ENCODE measurements around the gene BRAF.
A peak's percentile ranks its signal among the peaks of the same experiment; 100 is the strongest.
"Not testable (repeated sequence)": the region's sequence is repeated elsewhere in the genome, so short reads cannot be mapped to it uniquely, and the experiment has no call there.

BRAF gene

DNA sequence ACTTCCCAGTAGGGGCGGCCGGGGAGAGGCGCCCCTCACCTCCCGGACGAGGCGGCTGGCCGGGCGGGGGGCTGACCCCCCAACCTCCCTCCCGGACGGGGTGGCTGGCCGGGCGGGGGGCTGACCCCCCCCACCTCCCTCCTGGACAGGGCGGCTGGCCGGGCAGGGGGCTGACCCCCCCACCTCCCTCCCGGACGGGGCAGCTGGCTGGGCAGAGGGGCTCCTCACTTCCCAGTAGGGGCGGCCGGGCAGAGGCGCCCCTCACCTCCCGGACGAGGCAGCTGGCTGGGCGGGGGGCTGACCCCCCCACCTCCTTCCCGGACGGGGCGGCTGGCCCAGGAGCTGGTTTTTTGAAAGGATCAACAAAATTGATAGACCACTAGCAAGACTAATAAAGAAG, 161.6 kb downstream of the BRAF start:
- DNase-seq = not testable (repeated sequence)

GRCh38 chr7:140761375-140761774, 163.4 kb downstream of the BRAF start:
- DNase-seq = not testable (repeated sequence)

DNA sequence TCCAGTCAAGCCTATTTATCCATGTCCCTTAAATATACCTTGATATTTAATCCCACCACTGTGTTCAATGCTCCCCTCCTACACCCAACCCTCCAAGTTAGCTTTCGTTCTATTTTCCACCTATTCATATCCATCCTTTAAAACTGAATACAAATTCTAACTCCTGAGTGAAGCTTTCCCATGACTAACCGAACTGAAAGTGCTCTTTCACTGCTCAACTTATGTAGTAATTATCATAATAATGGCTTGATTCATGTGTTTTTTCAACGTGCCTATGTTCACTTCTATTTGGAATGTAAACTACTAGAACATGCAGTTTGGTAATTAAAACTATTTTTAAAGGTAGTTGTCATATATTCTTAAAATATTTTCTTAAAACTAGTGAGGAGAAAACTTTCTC, 170.2 kb downstream of the BRAF start:
- no peak for DNase-seq

- DNase-seq = peak; percentile 33
Measured at GRCh38 chr7:140752533-140752932, 172.2 kb downstream of the BRAF start.

DNA sequence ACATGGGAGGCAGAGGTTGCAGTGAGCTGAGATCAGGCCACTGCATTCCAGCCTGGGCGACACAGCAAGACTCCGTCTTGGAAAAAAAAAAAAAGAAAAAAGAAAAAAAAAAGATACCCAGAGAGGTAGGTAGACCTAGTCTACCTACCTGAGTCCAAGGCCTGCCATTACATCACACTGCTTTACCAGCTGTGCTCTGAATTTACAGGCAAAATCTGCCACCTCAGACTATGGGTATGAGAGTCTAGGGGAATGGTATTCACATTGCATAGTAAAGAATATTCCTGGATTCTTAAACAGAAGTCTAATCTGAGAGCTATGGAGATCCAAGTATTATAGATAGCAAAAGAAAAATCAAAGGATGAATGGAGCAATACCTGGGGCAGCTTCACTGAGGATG, 178.0 kb downstream of the BRAF start:
- no peak for DNase-seq

DNA sequence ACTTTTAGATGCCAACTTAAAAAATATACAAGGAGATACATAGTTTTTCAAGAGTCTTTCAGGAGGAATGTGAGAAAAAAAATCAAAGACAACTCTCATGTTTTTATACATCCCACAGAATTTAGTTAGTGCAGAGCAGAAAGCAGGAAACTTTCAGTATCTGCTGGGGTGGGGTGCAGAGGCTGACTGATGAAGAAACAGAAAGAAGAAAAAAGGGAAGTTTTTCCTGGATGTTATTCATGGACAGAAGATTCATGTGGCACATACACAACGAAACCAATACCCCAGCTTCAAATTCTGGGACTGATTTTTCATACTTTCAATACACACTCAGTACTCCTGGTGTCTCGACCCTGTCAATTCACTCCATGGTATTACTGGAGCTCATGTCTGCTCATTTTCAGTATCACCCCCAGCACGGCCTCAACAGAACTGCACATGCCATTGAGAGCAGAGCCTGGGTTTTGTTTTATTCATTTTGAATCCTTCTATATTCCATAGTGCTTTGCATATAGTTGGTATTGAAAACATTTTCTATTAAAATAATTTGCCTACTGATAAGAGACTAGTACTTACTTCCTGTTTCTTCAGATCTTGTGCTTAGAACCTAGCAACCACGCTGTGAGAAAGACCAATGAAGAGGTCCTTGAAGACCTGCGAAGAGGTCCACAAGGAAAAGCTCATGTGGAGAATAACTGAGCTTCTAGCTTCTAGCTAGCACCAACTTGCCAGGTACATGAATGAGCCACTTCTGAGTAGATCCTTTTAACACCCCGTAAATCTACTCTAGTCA, 179.3 kb downstream of the BRAF start:
- peak; percentile 84 for DNase-seq

- no peak for DNase-seq
Measured at GRCh38 chr7:140744005-140744404, 180.7 kb downstream of the BRAF start.

GRCh38 chr7:140743255-140743654, 181.5 kb downstream of the BRAF start:
- not testable (repeated sequence) for DNase-seq

DNA sequence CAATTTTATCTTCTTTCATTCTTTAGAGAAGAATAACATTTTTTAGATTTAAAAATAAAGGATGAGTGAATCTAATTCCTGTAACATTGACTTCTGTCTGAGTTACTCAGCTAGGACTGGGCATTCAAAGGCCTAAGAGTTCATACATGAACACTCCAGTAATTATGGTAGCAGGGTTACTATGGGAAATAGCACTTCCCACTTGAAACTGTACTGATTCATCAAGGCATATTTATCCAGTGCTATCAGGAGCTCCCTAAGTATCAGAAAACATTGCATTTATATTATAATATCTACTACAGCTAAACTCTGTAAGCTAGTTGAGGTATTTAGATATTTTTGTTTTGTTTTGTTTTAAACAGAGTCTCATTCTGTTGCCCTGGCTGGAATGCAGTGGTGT, 186.4 kb downstream of the BRAF start:
- no peak for DNase-seq

DNA sequence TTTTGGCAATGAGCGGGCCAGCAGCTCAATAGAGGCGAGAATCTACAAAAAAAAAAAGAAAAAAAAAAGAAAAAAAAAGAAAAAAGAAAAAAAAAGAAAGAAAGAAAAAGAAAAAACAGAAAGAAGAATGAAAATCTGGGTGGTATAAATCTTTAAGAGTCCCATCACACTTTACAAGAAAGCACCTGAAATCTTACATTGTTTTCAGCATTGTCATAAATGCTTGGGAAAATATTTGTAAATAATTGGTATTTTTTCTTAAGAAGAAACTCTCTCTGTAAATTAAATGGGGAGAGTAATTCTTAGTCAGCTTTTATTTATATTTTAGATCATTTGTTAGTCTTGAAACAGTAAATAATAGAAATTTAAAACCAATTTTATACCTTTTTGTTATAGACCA, 190.0 kb downstream of the BRAF start:
- DNase-seq = no peak

GRCh38 chr7:140734096-140734495, 190.6 kb downstream of the BRAF start:
- DNase-seq = no peak

DNA sequence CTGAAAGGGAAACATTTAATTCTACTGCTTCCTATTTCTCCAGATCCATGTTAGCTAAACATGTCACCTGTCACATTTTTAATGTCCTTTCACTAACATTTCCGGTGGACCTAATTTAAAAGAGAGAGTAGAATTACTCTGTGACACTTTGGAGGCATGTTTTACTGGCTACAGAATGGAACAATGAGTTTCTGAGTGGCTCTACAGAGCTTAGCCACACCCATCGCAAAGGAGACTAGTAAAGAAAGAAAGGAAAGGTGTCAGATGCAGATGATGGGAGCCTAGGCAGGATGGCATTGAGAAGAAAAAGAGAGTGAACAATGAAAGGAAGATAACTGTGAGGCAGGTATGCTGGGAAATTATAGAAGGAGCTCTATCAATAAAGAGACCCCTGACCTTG, 192.3 kb downstream of the BRAF start:
- DNase-seq = no peak

GRCh38 chr7:140726281-140726680, 198.4 kb downstream of the BRAF start:
- DNase-seq = peak; percentile 24

DNA sequence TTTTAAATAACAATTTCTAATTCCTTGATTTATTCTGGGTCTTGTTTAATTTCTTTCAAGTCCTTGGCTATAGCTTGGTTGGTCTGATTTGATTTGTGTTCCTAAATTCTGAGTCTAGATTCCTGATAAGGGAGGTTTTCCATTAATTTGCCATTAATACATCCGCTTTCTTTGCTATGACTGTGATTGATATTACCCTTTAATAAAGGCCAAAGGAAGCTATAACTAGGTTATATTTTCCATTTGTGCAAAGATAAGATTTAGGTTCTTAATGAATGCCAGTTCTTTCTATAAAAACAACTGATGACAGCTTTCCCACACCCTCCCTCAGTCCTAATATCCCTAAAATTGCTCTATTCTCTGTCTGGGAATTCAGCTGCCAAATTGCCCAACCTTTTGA, 200.0 kb downstream of the BRAF start:
- no peak for DNase-seq

GRCh38 chr7:140723574-140723973, 201.2 kb downstream of the BRAF start:
- DNase-seq = no peak

- DNase-seq = no peak
Measured at GRCh38 chr7:140723006-140723405, 201.7 kb downstream of the BRAF start.

DNA sequence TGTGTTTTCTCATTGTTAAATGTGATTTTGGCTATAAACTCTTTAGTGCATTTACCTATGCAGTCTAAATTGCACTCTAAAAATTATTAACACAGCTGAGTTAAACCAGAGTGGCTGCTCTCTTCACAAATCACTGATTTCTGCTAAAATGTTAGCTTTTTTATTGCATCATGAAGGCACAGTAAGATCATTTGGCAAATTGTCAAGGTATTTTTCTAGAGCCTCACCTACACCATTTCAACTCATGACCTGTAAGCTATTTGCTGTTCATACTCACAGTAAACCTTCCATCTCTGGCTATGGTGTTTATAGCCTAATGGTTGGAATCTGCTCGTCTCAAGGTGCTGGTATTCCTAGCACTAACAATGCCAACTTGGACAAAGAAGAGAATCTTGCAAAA, 202.5 kb downstream of the BRAF start:
- DNase-seq = no peak

GRCh38 chr7:140719721-140720120, 205.0 kb downstream of the BRAF start:
- DNase-seq = peak; percentile 54

GRCh38 chr7:140714331-140715040, 210.2 kb downstream of the BRAF start:
- DNase-seq = no peak

GRCh38 chr7:140712392-140712791, 212.3 kb downstream of the BRAF start:
- DNase-seq = not testable (repeated sequence)

DNA sequence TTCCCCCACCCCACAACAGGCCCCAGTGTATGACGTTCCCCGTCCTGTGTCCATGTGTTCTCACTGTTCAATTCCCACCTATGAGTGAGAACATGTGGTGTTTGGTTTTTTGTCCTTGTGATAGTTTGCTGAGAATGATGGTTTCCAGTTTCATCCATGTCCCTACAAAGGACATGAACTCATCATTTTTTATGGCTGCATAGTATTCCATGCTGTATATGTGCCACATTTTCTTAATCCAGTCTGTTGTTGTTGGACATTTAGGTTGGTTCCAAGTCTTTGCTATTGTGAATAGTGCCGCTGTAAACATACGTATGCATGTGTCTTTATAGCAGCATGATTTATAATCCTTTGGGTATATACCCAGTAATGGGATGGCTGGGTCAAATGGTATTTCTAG, 216.0 kb downstream of the BRAF start:
- not testable (repeated sequence) for DNase-seq

DNA sequence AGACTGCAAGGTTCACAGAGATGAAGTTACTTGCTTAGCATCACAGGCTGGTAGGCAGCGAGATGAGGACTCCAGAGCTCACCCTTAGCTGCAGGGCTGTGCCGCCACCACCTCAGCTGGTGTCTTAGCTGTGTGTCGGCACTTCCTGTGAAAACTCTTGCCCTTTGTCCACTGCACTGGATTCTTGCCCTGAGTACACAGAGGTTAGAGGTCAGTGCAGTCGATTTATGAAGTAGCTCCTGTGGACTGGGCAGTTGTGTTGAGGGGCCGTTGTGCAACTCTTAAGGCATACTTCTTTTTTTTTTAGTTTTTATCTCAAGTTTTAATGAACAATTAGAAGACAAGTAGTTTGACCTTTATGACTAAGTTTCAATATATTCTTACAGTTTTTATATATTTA, 217.6 kb downstream of the BRAF start:
- no peak for DNase-seq

DNA sequence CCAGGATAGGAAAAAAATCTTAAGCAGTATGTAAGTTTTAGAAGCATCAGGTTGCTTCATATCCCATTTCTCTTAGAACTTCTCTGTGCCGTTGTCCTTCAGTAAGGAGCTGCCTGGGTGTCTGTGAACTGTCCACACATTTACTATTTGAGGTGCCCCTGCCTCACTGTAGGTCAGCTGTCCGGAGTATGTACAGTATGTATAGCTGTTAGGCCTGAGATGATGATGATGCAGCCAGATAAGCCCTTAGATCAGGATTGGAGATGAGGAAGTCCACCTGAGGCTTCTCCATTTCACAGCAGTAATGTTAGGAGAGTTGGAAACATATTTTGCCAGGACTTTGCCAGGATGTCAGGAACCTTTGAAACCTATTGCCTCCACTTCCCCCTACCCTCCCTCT, 220.5 kb downstream of the BRAF start:
- DNase-seq = no peak

GRCh38 chr7:140702774-140703173, 222.0 kb downstream of the BRAF start:
- no peak for DNase-seq

DNA sequence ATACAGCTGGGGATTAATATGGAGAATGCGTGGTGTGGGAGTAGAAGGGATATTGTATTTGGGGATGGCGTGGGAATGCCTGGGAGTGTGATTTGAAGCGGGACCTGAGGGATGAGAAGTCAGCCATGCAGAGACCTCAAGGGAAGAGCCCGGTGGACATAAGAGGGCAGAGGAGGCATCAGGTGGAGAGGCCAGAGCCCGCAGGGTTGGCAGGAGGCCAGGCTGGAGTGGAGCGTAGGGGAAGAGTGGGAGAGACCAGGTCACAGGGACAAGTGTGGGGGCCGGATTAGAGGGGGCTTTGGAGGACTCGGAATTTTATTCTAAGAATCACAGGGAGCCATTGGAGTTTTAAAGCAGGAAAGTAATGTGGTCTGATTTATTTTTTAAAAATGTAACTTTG, 226.3 kb downstream of the BRAF start:
- no peak for DNase-seq

All from inflammatory macrophage treated with lipopolysaccharide for 4 hours (primary cell).